Nephron progenitor cell (in vitro differentiated cells): ENCODE data around the gene SLC35A5.
A peak's percentile ranks its signal among the peaks of the same experiment; 100 is the strongest.

ENCODE experiments used
- DNase-seq: peaks from one replicate; pipeline ENCODE4 v3.0.0; 2021
- H3K27ac Mint-ChIP-seq: 2 replicates; pipeline ENCODE4 v1.8.0; 2021; ENCODE audit warnings: mild to moderate bottlenecking, moderate library complexity, mixed read lengths
- H3K27me3 Mint-ChIP-seq: 2 replicates; pipeline ENCODE4 v1.8.0; 2021; ENCODE audit warnings: mild to moderate bottlenecking, low read depth, mixed read lengths; ENCODE audit not compliant: poor library complexity
- H3K36me3 Mint-ChIP-seq: 2 replicates; pipeline ENCODE4 v1.8.0; 2021; ENCODE audit warnings: low read depth, mixed read lengths
- H3K4me1 Mint-ChIP-seq: 2 replicates; pipeline ENCODE4 v1.8.0; 2021; ENCODE audit warnings: mixed read lengths
- H3K4me3 Mint-ChIP-seq: 2 replicates; pipeline ENCODE4 v1.8.0; 2021; ENCODE audit warnings: mild to moderate bottlenecking, moderate library complexity, mixed read lengths
- H3K9me3 Mint-ChIP-seq: 2 replicates; pipeline ENCODE4 v1.8.0; 2021; ENCODE audit warnings: mild to moderate bottlenecking, moderate library complexity, mixed read lengths
- CTCF ChIP-seq: fragments of 200-600 bp; sonication (generic); IDR thresholded peaks from 2 replicates; pipeline ENCODE4 v1.5.0; 2021; ENCODE audit warnings: antibody characterized with exemption

Gene SLC35A5

GRCh38 chr3:112619295-112619694 is 57.5 kb downstream of the SLC35A5 start:
- no peak for DNase-seq
- Mint-ChIP-seq H3K27ac (no peak overlapping the region), H3K4me3 (no peak overlapping the region), H3K36me3 (peaks cover 86% of the 10 kb centered on the region), H3K4me1 (peaks cover 19% of the 10 kb centered on the region), H3K9me3 (no peaks in the 10 kb centered on the region), H3K27me3 (no peaks in the 10 kb centered on the region)
- TF ChIP-seq CTCF = no peak

- Mint-ChIP-seq H3K4me1 (peaks cover 22% of the 10 kb centered on the region), H3K27me3 (no peaks in the 10 kb centered on the region), H3K9me3 (no peaks in the 10 kb centered on the region), H3K4me3 (no peak overlapping the region), H3K27ac (no peak overlapping the region), H3K36me3 (peaks cover 62% of the 10 kb centered on the region)
- no peak for TF ChIP-seq CTCF
- no peak for DNase-seq
Observed at GRCh38 chr3:112623213-112623612, 61.4 kb downstream of the SLC35A5 start.

GRCh38 chr3:112623717-112624116 is 61.9 kb downstream of the SLC35A5 start:
- DNase-seq = no peak

GRCh38 chr3:112627419-112627818 is 65.6 kb downstream of the SLC35A5 start:
- Mint-ChIP-seq H3K27me3 (no peaks in the 10 kb centered on the region), H3K36me3 (peaks cover 38% of the 10 kb centered on the region), H3K4me1 (peaks cover 53% of the 10 kb centered on the region), H3K27ac (no peak overlapping the region), H3K4me3 (no peak overlapping the region), H3K9me3 (no peaks in the 10 kb centered on the region)
- no peak for TF ChIP-seq CTCF
- DNase-seq = no peak

More at GRCh38 chr3:112623717-112624116, 61.9 kb downstream of the SLC35A5 start:
- no peak for TF ChIP-seq CTCF
- Mint-ChIP-seq H3K4me3 (no peak overlapping the region), H3K27ac (no peak overlapping the region), H3K9me3 (no peaks in the 10 kb centered on the region), H3K36me3 (peaks cover 61% of the 10 kb centered on the region), H3K4me1 (peaks cover 27% of the 10 kb centered on the region), H3K27me3 (no peaks in the 10 kb centered on the region)

- Mint-ChIP-seq H3K9me3 (no peaks in the 10 kb centered on the region), H3K27me3 (no peaks in the 10 kb centered on the region), H3K27ac (no peak overlapping the region), H3K4me1 (peaks cover 59% of the 10 kb centered on the region), H3K36me3 (peaks cover 37% of the 10 kb centered on the region), H3K4me3 (no peak overlapping the region)
- no peak for TF ChIP-seq CTCF
- DNase-seq = no peak
Observed at GRCh38 chr3:112627919-112628466, 66.1 kb downstream of the SLC35A5 start.

GRCh38 chr3:112629425-112629824 is 67.6 kb downstream of the SLC35A5 start:
- Mint-ChIP-seq H3K36me3 (peaks cover 27% of the 10 kb centered on the region), H3K27ac (peak overlapping the region; percentile 43), H3K27me3 (peaks cover 3% of the 10 kb centered on the region), H3K4me3 (no peak overlapping the region), H3K4me1 (peaks cover 73% of the 10 kb centered on the region), H3K9me3 (no peaks in the 10 kb centered on the region)
- no peak for DNase-seq
- no peak for TF ChIP-seq CTCF
